ENCODE measurements around the gene ATRIP. TPM values are rescaled to one million over a fixed set of nuclear protein-coding genes. Genes with fewer than 3 reads are reported as not detected.
"Not testable (repeated sequence)": the region's sequence is repeated elsewhere in the genome, so short reads cannot be mapped to it uniquely, and the experiment has no call there.

ATRIP gene
- total RNA-seq, 1 experiment from 2014 or later = 12.6 TPM

- in situ Hi-C loops (cut with HindIII; ENCODE audit: low sequenced_read_pairs) = no loop called here
- no peak for DNase-seq (ENCODE audit: low spot score)
Measured at GRCh38 chr3:48433472-48434118, 12.9 kb upstream of the ATRIP start.

- DNase-seq (ENCODE audit: low spot score) = no peak
- in situ Hi-C loops (cut with HindIII; ENCODE audit: low sequenced_read_pairs) = no loop called here
Measured at GRCh38 chr3:48434591-48435222, 11.8 kb upstream of the ATRIP start.

- no peak for DNase-seq (ENCODE audit: low spot score)
- in situ Hi-C loops (cut with HindIII; ENCODE audit: low sequenced_read_pairs) = no loop called here
Measured at GRCh38 chr3:48435223-48435595, 11.3 kb upstream of the ATRIP start.

- in situ Hi-C loops (cut with HindIII; ENCODE audit: low sequenced_read_pairs) = no loop called here
- peak; percentile 93 for DNase-seq (ENCODE audit: low spot score)
Measured at GRCh38 chr3:48435774-48436476, 10.6 kb upstream of the ATRIP start.

- in situ Hi-C loops (cut with HindIII; ENCODE audit: low sequenced_read_pairs) = no loop called here
Measured at GRCh38 chr3:48436477-48436787, 10.1 kb upstream of the ATRIP start.

GRCh38 chr3:48436855-48437254 is 9.7 kb upstream of the ATRIP start:
- no peak for DNase-seq (ENCODE audit: low spot score)
- in situ Hi-C loops (cut with HindIII; ENCODE audit: low sequenced_read_pairs) = no loop called here

More at GRCh38 chr3:48436477-48436787, 10.1 kb upstream of the ATRIP start:
- no peak for DNase-seq (ENCODE audit: low spot score)

- in situ Hi-C loops (cut with HindIII; ENCODE audit: low sequenced_read_pairs) = no loop called here
- no peak for DNase-seq (ENCODE audit: low spot score)
Measured at GRCh38 chr3:48437812-48438211, 8.7 kb upstream of the ATRIP start.

- in situ Hi-C loops (cut with HindIII; ENCODE audit: low sequenced_read_pairs) = no loop called here
- DNase-seq (ENCODE audit: low spot score) = peak; percentile 99
Measured at GRCh38 chr3:48439820-48440589, 6.5 kb upstream of the ATRIP start, which contains the start of the genes CCDC51 and TMA7. Gene CCDC51 (minus strand): TSS chr3:48440119. CDS start chr3:48435128, 4,991 bp downstream. Gene TMA7 (plus strand): TSS chr3:48440257. CDS start chr3:48440297, 40 bp downstream.

- no peak for DNase-seq (ENCODE audit: low spot score)
- in situ Hi-C loops (cut with HindIII; ENCODE audit: low sequenced_read_pairs) = no loop called here
Measured at GRCh38 chr3:48440590-48440958, 6.0 kb upstream of the ATRIP start.

- in situ Hi-C loops (cut with HindIII; ENCODE audit: low sequenced_read_pairs) = no loop called here
- no peak for DNase-seq (ENCODE audit: low spot score)
Measured at GRCh38 chr3:48441940-48442339, 4.6 kb upstream of the ATRIP start.

- in situ Hi-C loops (cut with HindIII; ENCODE audit: low sequenced_read_pairs) = no loop called here
- no peak for DNase-seq (ENCODE audit: low spot score)
Measured at GRCh38 chr3:48445277-48445882, 1.2 kb upstream of the ATRIP start.

- in situ Hi-C loops (cut with HindIII; ENCODE audit: low sequenced_read_pairs) = no loop called here
- DNase-seq (ENCODE audit: low spot score) = no peak
Measured at GRCh38 chr3:48446043-48446424, 503 bp upstream of the ATRIP start.

GRCh38 chr3:48451270-48451669 is 4.7 kb downstream of the ATRIP start:
- no peak for DNase-seq (ENCODE audit: low spot score)
- in situ Hi-C loops (cut with HindIII; ENCODE audit: low sequenced_read_pairs) = no loop called here

GRCh38 chr3:48456456-48456855 is 9.9 kb downstream of the ATRIP start:
- DNase-seq (ENCODE audit: low spot score) = no peak
- in situ Hi-C loops (cut with HindIII; ENCODE audit: low sequenced_read_pairs) = no loop called here

GRCh38 chr3:48459331-48459730 is 12.8 kb downstream of the ATRIP start:
- in situ Hi-C loops (cut with HindIII; ENCODE audit: low sequenced_read_pairs) = no loop called here
- no peak for DNase-seq (ENCODE audit: low spot score)

GRCh38 chr3:48459773-48460516 is 13.4 kb downstream of the ATRIP start:
- in situ Hi-C loops (cut with HindIII; ENCODE audit: low sequenced_read_pairs) = no loop called here
- DNase-seq (ENCODE audit: low spot score) = peak; percentile 94

GRCh38 chr3:48460517-48460902 is 14.0 kb downstream of the ATRIP start:
- no peak for DNase-seq (ENCODE audit: low spot score)
- in situ Hi-C loops (cut with HindIII; ENCODE audit: low sequenced_read_pairs) = no loop called here

GRCh38 chr3:48461767-48462166 is 15.2 kb downstream of the ATRIP start:
- DNase-seq (ENCODE audit: low spot score); in situ Hi-C loops (cut with HindIII; ENCODE audit: low sequenced_read_pairs): not testable (repeated sequence)

GRCh38 chr3:48463703-48464102 is 17.2 kb downstream of the ATRIP start:
- in situ Hi-C loops (cut with HindIII; ENCODE audit: low sequenced_read_pairs) = no loop called here
- DNase-seq (ENCODE audit: low spot score) = no peak
